ENCODE data around the gene SOX9.

- TF ChIP-seq CTCF (IDR thresholded peaks at IDR 0.05; ENCODE audit: insufficient read depth, low read length, poor library complexity, severe bottlenecking) (no peak), EZH2phosphoT487 (conservative IDR thresholded peaks at IDR 0.05; ENCODE audit: low read length) (no peak)
Observed at GRCh38 chr17:72113751-72114150, 7.1 kb upstream of the SOX9 start.
